Chondrocyte (in vitro differentiated cells): ENCODE data around the gene DNMT3A. TPM values are rescaled to one million over a fixed set of nuclear protein-coding genes. Genes with fewer than 3 reads are reported as not detected.

Experiments used
- DNase-seq: peaks from one replicate; pipeline ENCODE4 v3.0.0; 2021; ENCODE audit warnings: mixed read lengths, low spot score
- H3K27ac Mint-ChIP-seq: one replicate; pipeline ENCODE4 v1.8.0; 2021; ENCODE audit warnings: mild to moderate bottlenecking, moderate library complexity, mixed read lengths; ENCODE audit not compliant: unreplicated experiment
- H3K27me3 Mint-ChIP-seq: 2 replicates; pipeline ENCODE4 v1.8.0; 2021; ENCODE audit warnings: low read depth, mixed read lengths
- H3K36me3 Mint-ChIP-seq: 2 replicates; pipeline ENCODE4 v1.8.0; 2021; ENCODE audit warnings: low read depth, mixed read lengths
- H3K4me1 Mint-ChIP-seq: 2 replicates; pipeline ENCODE4 v1.8.0; 2021; ENCODE audit warnings: low read depth, mild to moderate bottlenecking, mixed read lengths
- H3K4me3 Mint-ChIP-seq: one replicate; pipeline ENCODE4 v1.8.0; 2021; ENCODE audit warnings: mild to moderate bottlenecking, moderate library complexity, mixed read lengths; ENCODE audit not compliant: unreplicated experiment
- H3K9me3 Mint-ChIP-seq: 2 replicates; pipeline ENCODE4 v1.8.0; 2021; ENCODE audit warnings: low read depth, mixed read lengths
- total RNA-seq: library from RNA; stranded (reverse); gene quantifications from 3 replicates; pipeline ENCODE4 v1.2.1, GENCODE V29; 2021
- TF ChIP-seq, protein P1 (sequence below): fragments of 200-600 bp; sonication (generic); IDR thresholded peaks from 2 replicates; pipeline ENCODE4 v1.5.0; 2021; ENCODE audit warnings: antibody characterized with exemption, mild to moderate bottlenecking, moderate library complexity

The DNMT3A gene
- total RNA-seq, 1 donor from 2014 or later = 43.9 TPM

DNA sequence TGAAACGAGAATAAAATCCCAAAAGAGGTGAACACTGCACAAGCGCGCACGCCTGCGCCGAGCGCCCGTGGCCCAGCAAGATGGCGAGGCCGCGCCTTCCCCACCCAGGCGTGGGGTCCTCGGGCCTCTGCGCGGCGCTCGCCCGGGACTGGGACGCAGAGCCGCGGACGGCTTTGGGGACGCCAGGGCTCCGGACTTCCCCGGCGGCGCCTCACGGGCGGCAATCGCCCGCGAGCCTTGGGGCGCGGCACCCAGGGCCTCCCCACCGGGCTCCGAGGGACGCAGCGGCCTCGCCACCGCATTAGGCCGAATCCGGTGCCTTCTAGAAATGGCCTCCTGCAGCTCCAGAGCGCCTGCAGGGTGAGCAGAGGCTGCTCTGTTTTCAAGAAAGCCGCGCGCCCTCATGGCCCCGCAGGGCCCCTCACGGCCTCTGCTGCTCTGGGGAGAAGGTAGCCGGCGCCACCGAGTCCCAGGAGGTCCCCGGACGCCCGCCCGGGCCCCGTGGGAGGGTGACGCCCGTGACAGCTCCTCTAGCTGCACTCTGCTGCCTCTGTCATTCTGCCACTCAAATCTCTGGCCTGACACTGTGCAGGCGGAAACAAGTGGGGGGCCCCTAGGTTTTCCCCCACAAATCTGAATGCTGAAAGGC lies 137.4 kb downstream of the DNMT3A start:
- no peaks in the 10 kb centered on the region for H3K4me1 Mint-ChIP-seq
- no peaks in the 10 kb centered on the region for H3K27me3 Mint-ChIP-seq
- H3K36me3 Mint-ChIP-seq = no peaks in the 10 kb centered on the region
- no peak overlapping the region for H3K27ac Mint-ChIP-seq
- TF ChIP-seq, protein P1, sequence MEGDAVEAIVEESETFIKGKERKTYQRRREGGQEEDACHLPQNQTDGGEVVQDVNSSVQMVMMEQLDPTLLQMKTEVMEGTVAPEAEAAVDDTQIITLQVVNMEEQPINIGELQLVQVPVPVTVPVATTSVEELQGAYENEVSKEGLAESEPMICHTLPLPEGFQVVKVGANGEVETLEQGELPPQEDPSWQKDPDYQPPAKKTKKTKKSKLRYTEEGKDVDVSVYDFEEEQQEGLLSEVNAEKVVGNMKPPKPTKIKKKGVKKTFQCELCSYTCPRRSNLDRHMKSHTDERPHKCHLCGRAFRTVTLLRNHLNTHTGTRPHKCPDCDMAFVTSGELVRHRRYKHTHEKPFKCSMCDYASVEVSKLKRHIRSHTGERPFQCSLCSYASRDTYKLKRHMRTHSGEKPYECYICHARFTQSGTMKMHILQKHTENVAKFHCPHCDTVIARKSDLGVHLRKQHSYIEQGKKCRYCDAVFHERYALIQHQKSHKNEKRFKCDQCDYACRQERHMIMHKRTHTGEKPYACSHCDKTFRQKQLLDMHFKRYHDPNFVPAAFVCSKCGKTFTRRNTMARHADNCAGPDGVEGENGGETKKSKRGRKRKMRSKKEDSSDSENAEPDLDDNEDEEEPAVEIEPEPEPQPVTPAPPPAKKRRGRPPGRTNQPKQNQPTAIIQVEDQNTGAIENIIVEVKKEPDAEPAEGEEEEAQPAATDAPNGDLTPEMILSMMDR = no peak
- DNase-seq = no peak
- H3K4me3 Mint-ChIP-seq = no peak overlapping the region
- H3K9me3 Mint-ChIP-seq = no peaks in the 10 kb centered on the region

DNA sequence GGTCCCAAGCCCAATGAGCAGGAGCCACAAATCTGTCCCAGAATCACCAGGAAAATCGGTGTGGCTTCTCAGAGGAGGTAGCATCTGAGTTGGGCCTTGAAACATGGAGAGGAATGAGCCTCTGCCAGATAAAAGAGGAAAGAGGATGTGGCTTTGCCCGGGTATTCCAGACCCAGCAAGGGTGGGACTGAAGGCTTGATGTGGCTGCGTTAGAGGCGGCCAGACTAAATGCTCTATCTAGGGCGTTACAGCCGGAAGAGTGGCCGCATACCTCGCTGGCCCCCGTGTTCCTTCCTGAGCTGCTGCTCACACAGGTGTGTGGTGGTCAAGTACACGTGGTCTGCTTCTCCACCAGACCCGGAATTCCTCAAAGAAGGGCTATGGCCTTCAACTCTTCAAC lies 139.4 kb downstream of the DNMT3A start:
- Mint-ChIP-seq H3K4me3 (no peak overlapping the region), H3K36me3 (no peaks in the 10 kb centered on the region), H3K27me3 (peaks cover 4% of the 10 kb centered on the region), H3K4me1 (peaks cover 6% of the 10 kb centered on the region), H3K9me3 (no peaks in the 10 kb centered on the region), H3K27ac (no peak overlapping the region)
- TF ChIP-seq, protein P1 = no peak
- no peak for DNase-seq

DNA sequence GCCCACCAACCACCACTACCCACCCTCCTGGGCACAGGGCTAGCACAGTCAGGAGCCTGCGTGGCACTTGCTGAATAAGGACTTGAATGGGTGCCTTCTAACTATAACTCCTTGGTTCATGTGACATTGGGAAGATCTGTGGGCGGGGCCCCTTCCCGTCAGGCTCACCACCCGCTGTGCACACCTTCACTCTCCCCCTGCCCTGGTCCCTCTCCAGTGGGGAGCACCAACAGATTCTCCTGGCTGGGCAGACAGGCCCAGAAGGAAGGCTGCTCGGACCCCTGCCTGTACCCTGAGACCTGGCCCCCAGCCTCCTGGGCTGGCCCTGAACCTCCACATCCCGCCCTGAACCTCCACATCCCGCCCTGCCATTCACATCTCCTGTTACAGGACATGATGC lies 139.9 kb downstream of the DNMT3A start:
- Mint-ChIP-seq H3K4me3 (no peak overlapping the region), H3K9me3 (no peaks in the 10 kb centered on the region), H3K36me3 (no peaks in the 10 kb centered on the region), H3K4me1 (peaks cover 6% of the 10 kb centered on the region), H3K27me3 (peaks cover 4% of the 10 kb centered on the region), H3K27ac (no peak overlapping the region)
- TF ChIP-seq, protein P1 = no peak
- peak; percentile 72 for DNase-seq

DNA sequence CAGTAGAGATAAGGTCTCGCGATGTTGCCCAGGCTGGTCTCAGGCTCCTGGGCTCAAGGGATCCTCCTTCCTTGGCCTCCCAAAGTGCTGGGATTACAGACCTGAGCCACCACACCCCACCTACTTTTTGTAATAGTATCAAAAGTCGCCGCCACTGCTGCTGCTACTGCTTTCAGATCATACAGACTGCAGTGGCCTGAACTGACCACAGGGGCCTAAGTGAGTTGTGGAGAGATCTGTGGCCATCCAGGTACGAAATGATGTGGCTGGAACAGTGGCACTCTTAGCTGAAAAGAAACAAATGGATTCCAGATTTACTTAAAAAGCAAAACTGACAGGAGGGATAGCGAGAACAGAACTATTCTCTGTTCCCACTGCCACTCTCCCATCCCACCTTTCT lies 140.5 kb downstream of the DNMT3A start:
- Mint-ChIP-seq H3K27ac (no peak overlapping the region), H3K4me3 (no peak overlapping the region), H3K36me3 (no peaks in the 10 kb centered on the region), H3K9me3 (no peaks in the 10 kb centered on the region), H3K27me3 (peaks cover 4% of the 10 kb centered on the region), H3K4me1 (peaks cover 9% of the 10 kb centered on the region)
- TF ChIP-seq, protein P1 = peak; percentile 47
- DNase-seq = no peak

DNA sequence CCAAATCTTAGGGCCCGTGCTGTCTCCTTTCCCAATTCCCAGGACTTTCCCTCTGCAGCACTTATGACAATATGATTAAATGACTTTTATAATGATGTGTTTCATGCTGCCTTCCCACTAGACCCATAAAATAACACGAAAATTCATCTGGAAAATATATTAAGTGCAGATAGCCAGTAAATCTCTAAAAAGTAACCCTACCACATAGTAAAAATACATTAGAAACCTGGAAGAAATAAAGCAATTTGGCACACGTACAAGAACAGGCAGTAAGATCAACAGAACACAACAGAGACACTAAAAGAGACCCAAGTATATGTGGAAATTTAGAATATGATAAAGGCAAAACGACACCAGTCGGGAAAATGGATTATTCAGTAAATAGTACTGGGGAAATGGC lies 143.1 kb downstream of the DNMT3A start:
- Mint-ChIP-seq H3K27me3 (peaks cover 4% of the 10 kb centered on the region), H3K36me3 (no peaks in the 10 kb centered on the region), H3K9me3 (no peaks in the 10 kb centered on the region), H3K4me1 (peaks cover 11% of the 10 kb centered on the region), H3K4me3 (no peak overlapping the region), H3K27ac (no peak overlapping the region)
- no peak for DNase-seq
- TF ChIP-seq, protein P1 = no peak
